KBM-7 (cell line): Measurements from ENCODE around the gene IRX4.

Experiments used
- DNase-seq: peaks from one replicate; pipeline ENCODE4 v3.0.0-alpha.2; 2015
- in situ Hi-C: fragments of 300-500 bp; cut with MboI; formaldehyde crosslinking; loops from 2 replicates; pipeline ENCODE4 v1.14.3; 2020; ENCODE audit warnings: low sequenced_read_pairs, low pct_unique_long_range_greater_than_20kb, mixed read lengths

IRX4 gene

DNA sequence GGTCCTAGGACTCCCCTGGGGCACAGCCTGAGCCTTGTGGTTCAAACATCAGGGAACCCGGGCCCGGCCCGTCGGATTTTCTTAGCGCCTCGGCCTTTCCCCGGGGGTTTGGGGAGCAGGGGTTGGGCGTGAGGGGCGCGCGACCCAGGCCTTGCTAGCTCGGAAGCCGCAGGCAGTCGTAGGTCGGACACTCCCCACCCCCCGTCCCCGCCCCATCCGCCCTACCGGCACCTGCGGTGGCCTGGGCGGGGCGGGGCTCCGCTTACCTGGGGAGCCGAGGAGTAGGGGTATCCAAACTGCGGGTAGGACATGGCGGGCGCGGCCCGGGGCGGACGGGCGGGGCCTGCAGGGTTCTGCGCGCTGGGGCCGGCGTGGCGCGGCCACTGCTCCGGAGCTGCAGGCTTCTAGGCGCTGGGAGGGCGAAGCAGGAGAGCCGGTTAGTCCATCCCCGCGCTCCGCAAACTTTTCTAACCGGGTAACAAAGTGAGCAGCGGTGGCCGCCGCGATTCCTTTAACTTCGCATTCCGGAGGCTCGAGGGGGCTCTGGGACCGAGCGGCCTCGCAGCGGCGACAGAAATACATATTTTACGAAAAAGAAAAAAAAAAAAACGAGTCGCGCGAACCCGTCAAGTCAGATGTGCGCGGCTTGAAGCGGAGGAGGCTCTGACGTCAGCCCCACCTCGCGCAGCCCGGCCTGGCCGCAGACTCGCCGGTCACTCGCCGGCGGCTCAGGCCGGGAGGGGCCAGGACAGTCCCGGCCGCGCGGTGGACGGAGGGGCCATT is at the start of gene IRX4:
IRX4 (minus strand) TSS at position 589 of the 783 bp plus-strand sequence; CDS start at position 311, 278 bp downstream.
- in situ Hi-C loops = no loop called here
- DNase-seq = no peak

DNA sequence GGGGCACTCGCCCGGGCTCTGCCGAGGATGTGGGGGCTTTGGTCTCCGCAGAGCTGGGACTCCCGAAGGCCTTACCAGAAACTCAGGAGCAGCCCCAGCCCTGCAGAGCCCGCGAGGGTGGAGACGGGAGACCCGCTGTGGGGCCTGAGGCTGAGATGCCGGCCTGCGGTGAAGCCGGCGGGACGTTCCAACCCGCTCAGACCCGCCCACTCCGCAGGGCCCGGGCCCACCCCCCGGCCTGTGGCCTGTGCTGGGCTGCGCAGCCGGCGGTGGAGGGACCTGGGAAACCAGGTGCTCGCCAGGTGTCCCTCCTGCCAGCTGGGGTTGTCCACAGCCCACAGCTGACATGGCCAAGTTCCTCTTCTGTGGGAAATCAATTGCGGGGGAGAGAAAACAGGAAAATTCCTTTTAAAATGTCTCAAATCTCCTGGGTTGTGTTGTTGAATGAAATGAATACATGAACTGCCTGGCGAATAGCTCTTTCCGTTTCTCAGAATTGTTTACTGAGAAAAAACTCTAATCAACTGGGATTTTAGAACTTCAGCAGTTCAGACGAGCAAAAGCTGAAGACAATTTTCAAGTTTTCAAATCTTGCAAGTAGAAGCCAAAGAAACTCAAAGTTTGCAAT is 49.0 kb upstream of the IRX4 start:
- in situ Hi-C loops = no loop called here
- DNase-seq = peak; percentile 2

DNA sequence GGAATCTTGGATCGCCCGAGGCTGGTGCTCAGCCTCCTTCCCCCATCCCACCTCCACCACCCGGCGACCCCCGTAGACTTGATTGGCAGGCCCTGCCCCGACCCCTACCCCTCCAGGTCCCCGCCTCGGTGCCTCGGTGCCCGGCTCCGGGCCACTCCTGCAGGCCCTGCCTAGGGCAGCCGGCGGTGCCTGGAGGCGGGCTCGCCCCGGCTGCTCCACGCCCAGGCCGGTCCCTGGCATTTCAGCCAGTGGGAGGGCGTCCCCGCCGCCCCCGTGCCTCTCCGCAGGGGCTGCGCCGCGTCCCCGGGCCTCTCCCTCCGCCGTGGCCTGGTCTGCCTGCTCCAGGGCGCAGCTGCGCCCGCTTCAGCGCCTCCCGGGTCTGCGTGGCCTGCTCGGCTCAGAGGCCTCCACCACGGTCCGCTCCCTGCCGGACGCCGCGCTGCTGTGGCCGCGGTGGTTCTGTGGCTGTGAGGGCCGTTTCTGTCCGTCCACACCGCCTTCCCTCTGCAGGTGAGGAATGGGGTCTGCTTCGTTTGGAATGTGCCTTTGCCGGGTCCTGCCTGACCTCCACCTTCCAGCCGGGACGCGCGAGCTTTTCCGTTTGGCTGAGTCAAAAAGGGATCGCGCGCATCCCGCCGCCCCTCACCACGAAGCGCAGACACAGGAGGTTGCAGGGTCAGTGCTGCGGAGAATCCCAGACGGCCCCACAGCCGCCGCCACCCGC is 48.3 kb upstream of the IRX4 start:
- in situ Hi-C loops = no loop called here
- DNase-seq = no peak

DNA sequence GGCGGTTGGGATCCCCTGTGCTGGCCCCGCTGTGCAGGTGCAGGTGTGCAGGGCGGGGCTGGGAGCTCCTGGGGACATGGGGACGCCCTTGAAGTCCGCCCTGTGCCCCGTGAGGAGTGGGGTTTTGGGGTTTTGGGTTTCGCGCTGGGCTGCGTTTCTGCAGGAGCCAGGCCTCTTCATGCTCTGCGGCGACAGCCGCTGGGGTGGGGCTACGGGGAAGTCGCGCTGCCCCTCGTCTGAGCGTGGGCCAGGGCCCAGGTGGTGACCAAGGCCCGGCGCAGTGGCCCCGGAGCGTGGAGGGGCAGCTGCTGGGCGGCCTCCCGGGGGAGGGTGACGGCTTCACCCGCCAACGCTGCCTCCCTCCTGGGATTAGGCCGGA is 47.8 kb upstream of the IRX4 start:
- DNase-seq = no peak
- in situ Hi-C loops = no loop called here

DNA sequence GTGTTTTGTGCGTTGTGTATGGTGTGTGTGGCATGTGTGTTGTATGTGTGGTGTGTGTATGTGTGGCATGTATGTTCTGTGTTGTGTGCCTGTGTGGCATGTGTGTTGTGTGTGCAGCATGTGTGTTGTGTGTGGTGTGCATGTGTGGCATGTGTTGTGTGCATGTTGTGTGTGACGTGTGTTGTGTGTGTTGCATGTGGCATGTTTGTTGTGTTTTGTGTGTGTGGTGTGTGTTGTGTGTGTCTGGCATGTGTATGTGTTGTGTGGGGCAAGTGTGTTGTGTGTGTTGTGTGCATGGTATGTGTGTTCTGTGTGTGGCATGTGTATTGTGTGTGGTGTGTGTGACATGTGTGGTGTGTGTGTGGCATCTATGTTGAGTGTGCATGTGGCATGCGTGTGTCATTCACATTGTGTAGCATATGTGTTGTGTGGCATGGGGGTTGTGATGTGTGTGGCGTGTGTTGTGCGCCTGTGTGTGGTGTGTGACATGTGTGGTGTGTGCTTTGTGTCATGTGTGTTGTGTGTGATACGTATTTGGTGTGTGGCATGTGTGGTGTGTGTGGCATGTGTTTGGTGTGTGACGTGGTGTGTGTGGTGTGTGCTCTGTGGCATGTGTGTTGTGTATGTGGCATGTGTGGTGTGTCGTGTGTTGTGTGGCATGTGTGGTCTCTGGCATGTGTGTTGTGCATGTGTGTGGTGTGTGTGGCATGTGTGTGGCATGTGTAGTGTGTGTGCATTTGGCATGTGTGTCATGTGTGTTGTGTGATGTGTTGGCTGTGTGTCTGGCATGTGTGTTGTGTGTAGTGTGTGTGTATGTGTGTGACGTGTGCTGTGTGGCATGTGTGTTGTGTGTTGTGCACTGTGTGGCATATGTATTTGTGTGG is 46.6 kb upstream of the IRX4 start:
- in situ Hi-C loops = no loop called here
- DNase-seq = no peak

DNA sequence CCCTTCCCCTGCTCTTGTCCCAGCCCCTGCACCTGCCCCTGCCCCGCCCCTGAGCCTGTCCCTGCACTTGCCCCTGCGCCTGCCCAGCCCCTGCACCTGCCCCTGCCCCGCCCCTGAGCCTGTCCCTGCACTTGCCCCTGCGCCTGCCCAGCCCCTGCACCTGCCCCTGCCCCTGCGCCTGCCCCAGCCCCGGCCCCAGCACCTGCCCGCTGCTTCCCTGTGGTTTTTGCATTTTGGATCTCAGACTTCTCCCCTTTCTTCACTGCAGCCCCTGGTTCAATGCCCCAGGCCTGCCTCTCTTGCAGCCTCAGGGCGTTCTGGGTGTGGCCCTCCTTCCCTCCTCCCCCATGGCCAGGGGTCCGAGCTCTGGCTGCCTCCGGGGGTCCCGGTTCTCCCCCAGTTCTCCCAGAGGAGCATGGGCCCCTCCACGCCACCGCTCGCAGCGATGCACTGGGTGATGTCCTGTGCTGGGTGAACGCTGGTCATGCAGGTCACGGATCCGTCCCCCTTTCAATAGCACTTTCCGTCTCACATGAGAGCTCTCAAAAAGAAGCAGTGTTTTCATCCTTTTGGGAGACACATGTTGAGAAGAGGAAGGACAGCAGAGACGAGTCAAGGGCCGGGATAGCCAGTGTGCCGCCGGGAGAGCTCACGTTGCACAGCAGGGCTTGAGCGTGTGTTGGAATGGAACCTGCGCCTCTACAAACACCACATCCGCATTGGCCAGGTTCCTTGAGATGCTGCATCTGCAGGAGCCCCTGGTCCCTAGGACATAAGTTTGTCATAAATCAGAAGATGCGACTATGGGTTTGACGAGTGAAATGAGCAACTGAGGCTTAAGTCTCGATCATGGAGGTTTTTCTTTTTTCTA is 44.0 kb upstream of the IRX4 start:
- in situ Hi-C loops = no loop called here
- no peak for DNase-seq

DNA sequence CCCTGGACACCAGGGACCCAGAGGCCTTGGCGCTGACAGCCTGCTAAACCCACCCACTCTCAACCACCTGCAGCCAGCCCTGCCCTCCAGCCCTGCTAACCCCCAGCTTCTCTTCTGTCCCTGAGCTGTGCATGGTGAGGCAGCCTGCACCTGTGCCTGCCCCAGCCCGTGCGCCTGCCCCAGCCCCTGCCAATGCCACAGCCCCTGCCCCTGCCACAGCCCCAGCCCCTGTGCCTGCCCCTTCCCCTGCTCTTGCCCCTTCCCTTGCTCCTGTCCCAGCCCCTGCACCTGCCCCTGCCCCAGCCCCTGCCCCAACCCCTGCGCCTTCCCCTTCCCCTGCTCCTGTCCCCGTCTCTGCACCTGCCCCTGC is 43.3 kb upstream of the IRX4 start:
- no peak for DNase-seq
- in situ Hi-C loops = no loop called here

DNA sequence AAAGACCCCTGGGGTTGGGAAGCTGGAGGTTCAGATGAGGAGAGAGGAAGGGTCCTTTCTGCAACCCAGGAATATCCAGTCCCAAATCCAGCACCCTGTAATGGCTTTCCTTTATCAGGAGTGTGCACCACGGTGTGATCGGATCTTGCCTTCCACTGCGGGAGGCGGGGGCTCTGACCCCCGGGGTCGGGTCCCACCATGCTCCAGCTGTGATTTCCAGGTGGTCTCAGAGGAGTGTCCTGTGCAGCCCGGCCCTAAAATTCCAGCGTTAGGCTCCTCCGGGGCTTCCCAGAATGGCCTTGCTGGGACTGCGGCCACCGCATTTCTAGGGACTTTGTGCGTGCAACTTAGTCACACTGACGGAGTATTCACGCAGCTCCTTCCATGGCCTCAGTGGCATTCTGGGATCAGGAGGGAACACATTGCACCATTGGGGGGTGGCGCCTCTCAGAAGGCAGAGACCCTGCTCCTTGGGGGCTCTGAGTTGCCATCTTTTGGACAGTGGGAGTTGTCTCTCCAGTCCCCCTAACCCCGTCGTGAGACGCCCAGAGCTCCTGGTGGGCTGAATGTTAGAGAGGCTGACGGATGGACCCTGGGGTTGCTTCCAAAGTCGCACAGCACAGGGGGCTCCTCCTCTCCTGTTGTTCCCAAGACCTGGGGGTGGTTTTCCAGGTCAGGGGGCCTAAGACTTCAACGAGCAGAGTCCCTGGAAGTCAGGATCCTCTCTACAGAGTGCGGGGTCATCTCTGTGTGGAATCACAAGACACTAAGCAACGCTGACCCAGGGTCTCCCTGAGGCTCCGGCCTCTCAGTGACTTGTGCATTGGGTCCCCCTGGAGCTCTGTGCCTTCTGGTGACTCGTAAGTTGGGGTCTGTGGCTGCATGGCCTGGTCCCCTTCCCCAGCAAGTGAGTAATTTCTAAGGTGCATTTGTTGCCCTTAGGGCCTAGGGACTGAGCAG is 42.7 kb upstream of the IRX4 start:
- in situ Hi-C loops = no loop called here
- no peak for DNase-seq

DNA sequence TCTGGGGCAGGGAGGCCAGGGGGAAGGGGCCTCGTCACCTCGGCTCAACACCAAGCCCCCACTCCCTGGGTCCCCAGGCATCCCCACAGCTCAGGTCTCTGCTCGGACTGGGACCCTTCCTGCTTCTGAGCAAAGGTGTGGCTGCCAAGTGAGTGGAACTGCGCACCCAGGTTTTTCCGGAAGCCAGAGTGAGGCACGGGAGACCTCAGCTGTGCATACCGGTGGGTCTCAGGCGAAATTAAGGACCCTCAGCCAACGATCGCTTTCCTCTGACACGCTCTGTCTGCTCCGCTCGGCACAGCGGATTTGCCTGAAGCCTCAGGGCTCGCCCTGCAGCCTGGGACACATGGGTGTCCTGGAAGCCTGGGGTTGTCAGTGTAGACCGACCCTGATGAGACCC is 41.0 kb upstream of the IRX4 start:
- DNase-seq = no peak
- in situ Hi-C loops = no loop called here

DNA sequence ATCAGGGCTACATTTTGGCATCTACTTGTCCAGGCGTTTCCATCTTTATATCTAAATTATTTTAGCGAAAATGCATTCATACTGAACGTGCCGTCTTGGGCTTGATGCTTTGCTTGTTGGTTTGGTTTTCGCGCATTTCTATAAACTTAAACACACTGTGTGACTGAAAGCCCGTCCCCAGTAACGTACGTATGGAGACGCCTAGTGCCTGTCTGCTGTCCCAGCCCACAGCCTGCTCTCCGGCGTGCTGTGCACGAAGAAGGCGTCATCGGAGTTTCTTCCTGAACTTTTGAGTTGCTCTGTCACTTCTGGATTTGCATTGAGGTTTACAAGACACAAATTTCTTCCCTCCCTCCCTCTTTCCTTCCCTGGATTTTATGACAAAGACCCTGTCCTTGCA is 40.6 kb upstream of the IRX4 start:
- in situ Hi-C loops = no loop called here
- DNase-seq = no peak

DNA sequence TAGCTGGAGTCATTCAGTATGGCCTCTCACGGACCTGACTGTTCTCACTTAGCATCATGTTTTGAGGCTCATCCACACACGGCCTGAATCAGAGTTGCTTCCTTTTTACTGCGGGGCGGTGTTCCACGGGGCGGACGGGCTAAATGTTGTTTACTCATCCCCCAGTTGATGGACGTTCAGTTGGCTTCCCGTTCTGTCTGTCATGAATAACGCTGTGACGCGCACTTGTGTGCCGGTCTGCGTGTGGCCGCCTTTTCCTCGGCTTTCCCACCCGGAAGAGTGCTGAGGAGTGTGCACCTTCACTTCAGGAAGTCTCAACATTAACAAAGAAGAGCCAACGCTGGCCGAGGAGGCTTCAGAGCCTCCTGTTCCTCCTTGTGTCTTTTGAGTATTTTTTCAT is 39.0 kb upstream of the IRX4 start:
- in situ Hi-C loops = no loop called here
- no peak for DNase-seq

DNA sequence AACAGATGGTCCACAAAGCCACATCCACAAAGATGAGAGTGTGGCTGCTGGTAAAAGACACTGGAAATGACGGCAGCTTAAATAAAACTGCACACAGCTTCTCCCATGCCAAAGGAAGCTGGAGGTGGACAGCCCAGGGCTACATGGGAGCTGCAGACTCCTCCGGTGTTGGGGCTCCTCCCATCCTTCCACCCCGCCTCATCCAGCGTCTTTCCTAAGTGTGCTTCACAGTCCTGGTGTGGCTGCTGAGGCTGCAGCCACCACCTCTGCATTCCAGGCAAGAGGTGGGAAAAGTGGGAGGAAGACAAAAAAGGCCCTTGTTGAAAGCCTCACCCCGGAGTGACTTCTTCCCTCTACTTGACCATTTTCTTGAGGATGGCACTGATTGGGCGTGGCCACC is 37.0 kb upstream of the IRX4 start:
- in situ Hi-C loops = no loop called here
- DNase-seq = no peak

DNA sequence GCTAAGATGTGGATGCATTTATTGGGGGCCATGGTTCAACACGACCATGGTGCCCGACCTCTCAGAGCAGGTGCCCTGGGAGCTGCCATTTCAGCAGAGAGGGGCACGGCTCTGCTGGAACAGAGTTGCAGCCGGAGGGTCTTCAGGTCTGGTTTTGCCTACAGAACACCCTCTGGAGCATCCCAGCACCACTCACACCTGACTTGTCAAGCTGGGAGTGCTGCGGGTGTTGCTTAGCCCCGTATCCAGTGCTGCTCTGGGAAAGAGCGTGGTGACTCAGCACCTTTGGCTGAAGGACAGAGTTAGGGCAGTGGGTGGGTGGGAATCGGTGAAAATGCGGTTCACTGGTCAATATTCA is 36.5 kb upstream of the IRX4 start:
- no peak for DNase-seq
- in situ Hi-C loops = no loop called here

DNA sequence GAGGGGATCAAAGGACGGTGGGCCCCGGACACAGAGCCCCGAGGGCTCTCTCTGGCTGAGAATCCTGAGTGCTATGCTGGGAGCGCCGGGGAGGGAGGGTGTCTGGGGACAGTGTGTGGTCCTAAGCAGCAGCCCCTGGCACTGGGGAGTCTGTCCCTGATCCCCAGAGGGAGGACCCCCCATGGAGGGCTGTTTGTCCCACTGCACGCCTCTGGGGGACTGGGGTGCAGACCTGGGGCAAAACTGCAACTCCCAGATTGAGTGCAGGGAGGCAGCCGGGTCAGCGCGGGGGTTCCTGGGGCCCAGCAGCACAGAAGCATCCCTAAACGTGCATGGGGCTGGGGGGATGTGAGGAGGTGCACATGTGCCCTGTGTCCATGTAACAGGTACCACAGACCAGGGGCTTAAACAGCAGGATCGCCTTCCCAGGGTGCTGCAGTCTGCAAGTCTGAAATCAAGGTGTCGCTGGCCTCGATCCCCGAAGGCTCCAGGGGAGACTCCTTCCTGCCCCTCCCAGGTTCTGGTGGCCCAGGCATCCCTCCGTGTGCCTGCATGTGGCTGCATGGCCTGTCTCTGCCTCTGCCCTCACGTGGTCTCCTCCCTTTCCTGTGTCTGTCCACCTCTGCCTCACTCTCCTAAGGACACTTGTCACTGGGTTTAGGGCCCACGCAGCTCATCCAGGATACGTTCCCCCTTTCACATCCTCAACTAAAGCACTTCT is 35.9 kb upstream of the IRX4 start:
- DNase-seq = no peak
- in situ Hi-C loops = no loop called here

DNA sequence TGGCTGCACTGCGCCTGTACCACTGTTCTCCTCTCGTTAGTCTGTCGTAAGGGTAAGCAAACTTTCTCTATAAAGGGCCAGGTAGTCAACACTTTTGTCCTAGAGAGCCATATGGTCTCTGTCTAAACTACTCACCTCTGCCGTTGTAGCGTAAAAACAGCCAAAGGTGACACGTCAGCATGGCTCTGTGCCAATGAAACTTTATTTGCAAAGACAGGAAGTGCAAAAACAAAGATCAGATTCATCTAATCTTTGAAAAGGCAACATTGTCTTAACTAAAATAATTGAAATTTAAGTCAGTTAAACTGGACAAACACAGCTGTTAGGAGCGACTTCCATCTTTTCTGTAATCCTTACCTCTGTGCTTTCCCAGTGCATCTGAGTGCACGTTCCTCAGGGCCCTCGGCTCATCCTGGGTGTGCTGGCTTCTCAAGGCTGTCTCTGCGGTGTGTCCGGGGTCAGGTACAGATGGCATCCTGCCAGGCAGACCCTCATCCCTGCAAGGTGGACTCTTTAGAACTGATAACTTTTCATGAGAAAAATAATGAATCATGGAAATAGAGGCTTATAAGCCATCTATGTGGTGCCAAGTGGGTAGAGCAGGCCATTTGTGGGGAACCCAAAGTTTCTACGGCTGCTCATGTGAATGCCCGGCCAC is 35.2 kb upstream of the IRX4 start:
- in situ Hi-C loops = no loop called here
- no peak for DNase-seq
